Middle frontal gyrus (tissue), 1 donor: ENCODE data around the gene CD72.
"Not testable (repeated sequence)": the region's sequence is repeated elsewhere in the genome, so short reads cannot be mapped to it uniquely, and the experiment has no call there.

Experiments used
- DNase-seq: peaks from one replicate; pipeline ENCODE4 v3.0.0-alpha.2; 2015; ENCODE audit warnings: low spot score; ENCODE audit errors: extremely low spot score

The CD72 gene

DNA sequence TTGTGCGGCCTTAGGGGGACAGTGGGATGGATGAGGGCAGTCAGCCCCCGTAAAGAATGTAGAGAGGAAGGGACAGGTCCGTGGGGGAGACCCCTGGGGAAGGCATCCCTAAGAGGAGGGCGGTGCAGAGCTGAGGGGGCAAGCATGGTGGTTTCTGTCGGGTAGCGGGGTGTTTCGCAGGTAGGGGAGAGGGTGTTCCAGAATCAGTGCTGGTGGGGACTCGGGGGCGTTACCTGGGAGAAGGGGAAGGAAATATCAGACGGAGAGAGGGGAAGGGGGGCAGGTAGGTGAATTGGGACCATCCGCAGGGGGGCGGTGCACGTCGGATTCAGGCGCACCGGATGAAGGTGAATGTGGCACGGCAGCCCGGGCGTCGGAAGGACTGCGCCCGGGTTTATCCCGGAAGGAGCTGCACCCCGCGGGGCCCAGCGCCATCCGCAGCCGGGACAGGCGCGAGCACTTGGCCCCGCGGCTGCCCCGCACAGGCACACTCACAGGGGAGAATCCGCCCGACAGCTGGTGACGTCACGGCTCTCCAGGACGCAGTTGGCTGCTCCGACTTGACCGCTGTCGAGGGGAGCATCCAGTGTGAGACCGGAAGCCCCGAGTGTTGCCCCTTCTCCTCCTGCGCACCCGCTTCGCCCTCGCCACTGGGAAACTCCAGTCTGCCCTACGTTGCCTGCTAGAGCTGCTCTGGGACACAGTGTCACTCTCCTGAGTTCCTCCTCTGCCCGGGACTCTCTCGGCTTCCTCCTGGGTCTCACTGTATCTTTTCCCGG lies 1.3 kb downstream of the CD72 start:
- DNase-seq = no peak

- DNase-seq = no peak
Observed at GRCh38 chr9:35615981-35616680, 2.1 kb downstream of the CD72 start.

DNA sequence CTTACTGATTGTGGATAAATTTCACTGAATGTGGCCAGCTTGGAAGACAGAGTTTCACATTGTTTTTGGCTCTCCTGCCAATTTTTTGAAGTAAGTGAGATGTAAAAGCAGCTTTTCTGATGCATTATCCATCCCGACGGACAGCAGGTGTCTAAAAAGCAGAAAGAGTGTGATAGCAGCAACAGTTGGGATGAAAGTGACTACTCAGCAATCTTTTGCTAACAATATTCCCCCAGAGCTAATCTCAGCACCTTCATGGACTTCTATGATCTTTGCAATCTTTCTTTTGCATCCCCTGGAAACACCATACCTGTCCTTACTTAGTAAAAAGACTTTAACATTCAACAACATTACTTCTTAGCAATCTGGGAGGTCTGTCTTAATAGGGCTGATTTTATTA lies 5.4 kb downstream of the CD72 start:
- no peak for DNase-seq

DNA sequence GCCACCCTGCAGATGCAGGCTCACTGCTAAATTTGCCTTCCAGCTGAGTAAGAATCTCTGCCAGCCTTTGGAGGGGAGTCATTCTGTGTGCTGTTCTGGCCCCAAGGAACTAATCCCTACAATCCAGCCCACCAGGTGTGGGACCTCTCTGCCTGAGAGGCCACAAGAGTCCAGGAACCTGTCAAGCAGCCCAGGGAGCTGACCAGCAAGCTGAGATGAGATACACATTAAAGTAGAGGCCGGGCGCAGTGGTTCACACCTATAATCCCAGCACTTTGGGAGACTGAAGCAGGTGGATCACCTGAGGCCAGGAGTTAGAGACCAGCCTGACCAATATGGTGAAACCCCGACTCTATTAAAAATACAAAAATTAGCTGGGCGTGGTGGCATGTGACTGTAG lies 6.1 kb downstream of the CD72 start:
- not testable (repeated sequence) for DNase-seq

DNA sequence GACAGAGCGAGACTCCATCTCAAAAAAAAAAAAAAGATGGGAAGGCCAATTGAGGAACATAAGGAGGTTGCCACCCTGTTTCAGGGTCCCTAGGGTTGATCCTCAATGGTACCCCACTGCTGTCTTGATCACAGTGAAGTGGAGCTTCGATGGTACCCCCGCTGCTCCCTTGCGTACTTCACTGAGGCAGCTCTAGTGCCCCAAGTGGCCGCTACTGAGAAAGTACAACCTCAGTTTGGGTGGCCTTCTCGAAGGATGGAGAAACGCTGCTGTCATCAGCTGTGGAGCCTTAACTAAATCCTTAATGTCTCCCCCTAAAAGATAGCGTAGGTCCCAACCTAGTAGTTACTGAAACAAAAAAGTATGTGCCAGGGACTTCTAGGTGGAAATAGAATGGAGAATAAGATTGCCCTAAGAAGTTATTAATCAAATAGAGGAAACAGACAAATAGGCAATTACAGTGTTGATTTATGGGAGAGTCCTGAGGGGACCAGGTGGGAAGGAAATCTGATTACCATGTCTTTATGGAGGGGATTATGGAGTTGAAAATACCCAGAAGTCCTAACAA lies 6.9 kb downstream of the CD72 start:
- DNase-seq = peak; percentile 48

DNA sequence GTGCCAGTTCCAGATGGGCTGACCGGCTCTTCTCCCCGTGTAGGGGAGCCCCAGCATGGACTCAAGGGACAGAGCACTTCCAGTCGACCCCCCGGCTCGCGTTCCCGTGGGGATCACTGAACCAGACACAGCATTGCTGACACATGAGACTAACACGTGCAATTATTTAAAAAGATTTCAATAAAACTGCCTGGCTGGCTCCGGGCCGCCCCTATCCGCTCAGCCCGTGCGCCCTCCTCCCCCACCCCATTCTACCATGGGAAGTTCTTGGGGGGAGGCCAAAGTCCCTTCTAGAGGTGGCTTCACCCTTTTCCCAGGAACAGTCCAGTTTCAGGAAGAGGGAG lies 8.4 kb downstream of the CD72 start:
- no peak for DNase-seq

DNA sequence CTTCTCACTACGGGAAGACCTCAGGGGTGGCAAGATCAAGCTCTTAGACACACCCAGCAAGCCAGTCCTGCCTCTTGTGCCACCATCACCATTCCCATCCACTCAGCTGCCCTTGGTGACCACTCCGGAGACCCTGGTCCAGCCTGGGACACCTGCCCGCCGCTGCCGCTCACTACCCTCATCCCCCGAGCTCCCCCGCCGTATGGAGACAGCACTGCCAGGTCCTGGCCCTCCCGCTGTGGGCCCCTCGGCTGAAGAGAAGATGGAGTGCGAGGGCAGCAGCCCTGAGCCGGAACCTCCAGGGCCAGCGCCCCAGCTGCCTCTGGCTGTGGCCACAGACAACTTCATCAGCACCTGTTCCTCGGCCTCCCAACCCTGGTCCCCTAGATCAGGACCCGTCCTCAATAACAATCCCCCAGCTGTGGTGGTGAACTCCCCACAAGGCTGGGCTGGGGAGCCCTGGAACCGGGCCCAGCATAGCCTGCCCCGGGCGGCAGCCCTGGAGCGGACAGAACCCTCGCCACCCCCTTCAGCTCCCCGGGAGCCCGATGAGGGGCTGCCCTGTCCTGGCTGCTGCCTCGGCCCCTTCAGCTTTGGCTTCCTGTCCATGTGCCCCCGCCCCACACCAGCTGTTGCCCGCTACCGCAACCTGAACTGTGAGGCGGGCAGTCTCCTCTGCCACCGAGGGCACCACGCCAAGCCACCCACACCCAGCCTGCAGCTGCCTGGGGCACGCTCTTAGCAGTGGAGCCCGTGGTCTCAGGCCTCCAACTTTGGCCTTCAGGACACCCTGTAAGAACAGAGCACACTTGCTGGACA lies 9.0 kb downstream of the CD72 start:
- no peak for DNase-seq

- no peak for DNase-seq
Observed at GRCh38 chr9:35608221-35608620, 10.0 kb downstream of the CD72 start.

GRCh38 chr9:35606726-35607125 lies 11.5 kb downstream of the CD72 start:
- no peak for DNase-seq

DNA sequence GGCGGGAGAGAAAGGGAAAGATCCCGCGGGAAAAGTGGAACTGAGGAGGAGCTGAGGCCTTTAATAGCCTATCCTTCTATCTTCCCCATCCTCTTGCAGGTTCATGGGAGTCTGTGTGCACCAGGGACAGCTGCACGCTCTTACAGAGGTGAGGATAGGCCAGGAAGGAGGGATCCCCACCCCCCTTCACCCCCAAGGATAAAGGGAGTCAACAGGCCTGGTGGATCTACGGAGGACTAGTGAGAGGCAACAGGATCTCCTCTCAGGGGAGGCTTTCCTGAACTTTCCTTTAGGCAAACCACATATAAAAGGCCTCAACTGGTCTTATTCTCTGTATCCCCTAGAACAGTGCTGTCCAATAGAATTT lies 12.1 kb downstream of the CD72 start:
- DNase-seq = no peak

DNA sequence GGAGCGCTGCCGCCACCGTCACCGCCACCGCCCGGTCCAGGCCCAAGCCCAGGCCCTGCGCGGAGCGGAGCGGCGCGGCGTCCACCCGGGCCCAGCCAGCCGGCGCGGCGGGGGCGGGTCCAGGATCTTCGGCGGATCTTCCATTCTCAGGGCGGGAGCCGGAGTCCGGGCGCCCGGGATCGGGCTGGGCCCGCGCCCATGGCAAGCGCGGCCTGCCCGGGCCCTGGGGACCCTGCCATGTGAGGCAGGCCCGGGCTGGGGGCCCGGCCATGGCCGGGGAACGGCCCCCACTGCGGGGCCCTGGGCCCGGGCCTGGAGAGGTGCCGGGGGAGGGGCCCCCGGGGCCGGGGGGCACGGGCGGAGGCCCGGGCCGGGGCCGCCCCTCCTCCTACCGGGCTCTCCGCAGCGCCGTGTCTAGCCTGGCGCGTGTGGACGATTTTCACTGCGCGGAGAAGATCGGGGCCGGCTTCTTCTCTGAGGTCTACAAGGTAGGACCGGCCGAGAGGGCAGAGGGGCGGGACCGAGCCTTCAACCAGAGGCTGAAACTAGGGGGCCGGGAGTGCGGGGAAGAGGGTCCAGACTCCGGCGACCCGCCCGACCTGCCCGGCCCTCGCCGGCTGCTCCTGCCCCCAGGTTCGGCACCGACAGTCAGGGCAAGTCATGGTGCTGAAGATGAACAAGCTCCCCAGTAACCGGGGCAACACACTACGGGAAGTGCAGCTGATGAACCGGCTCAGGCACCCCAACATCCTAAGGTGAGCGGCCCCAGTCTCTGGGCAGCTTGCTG lies 12.7 kb downstream of the CD72 start:
- no peak for DNase-seq

- peak; percentile 21 for DNase-seq
Observed at GRCh38 chr9:35604578-35605350, 13.4 kb downstream of the CD72 start, which contains the start of gene TESK1. TESK1 (plus strand) TSS chr9:35605262; CDS start chr9:35605620, 358 bp downstream.

GRCh38 chr9:35603986-35604577 lies 14.1 kb downstream of the CD72 start:
- DNase-seq = peak; percentile 99

DNA sequence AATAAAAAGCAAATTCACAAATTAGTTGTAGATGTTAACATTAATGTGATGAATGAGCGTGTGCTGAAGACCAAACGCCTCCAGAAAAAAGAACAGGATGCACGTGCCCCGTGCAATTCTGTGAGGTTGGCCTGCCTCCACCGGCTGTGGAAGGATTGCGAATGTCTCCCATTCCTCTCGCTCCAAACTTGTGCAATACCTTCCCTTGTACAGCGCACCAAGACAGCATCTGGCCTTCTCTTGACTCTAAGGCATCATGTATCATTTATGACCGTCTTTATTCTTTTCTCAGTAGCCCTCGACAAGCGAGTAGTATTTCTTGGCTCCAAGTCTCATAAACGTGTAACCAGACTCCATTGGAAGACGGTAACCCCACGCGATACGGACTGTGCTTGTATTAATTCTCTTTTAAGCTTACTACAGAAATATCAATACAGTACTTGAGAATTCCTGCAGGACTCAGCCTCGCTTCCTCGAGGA lies 14.7 kb downstream of the CD72 start:
- no peak for DNase-seq

GRCh38 chr9:35599763-35600604 lies 18.2 kb downstream of the CD72 start:
- DNase-seq = no peak

GRCh38 chr9:35598866-35599590 lies 19.2 kb downstream of the CD72 start:
- DNase-seq = no peak

GRCh38 chr9:35596907-35597306 lies 21.3 kb downstream of the CD72 start:
- DNase-seq = not testable (repeated sequence)

DNA sequence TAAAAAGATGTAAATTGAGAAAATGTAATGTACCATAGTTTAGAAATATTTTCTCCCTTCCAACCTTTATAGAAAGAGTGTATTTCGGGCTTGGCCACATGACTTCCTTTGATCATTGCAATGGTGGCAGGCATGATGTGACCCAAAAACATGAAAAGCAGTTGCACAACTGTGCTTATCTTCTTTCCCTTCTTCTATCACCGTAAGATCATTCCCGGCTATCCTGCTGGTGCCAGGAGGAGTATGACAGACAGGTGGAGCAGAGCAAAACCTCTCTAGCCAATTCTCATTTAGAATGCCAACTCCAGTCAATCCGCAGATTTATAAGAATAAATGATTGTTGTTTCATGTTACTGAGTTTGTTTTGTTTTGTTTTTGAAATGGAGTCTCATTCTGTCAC lies 23.7 kb downstream of the CD72 start:
- DNase-seq = no peak
